NK-92 treated with Interleukin-12 subunit alpha and Interleukin-12 subunit beta, amount 100 ng/mL, for 24 hours (cell line): ENCODE data around the gene NOX3.

Source experiments
- DNase-seq: peaks from one replicate; lab custom pipeline; 2025; lab: John Stamatoyannopoulos, UW

The NOX3 gene

GRCh38 chr6:155434096-155434495, 21.5 kb downstream of the NOX3 start:
- no peak for DNase-seq

DNA sequence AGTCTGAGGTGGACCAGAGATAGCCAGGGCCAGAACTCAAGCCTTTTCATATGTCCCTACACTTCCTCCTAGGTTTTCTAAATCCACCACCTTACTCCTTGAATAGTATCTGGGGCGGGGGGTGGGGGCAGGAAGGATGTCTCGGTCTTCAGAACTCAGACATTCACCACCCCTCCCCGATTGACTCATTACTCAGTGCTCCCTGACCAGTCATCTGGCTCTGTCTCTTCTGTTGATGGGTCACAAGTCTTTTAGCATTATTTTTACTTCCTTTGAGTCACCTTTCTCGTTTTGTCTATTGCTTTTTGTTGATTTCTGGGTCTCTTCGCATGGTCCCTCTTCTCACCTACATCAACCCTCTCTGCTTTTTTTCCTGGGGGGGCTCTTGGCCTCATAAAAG, 23.3 kb downstream of the NOX3 start:
- DNase-seq: no peak

GRCh38 chr6:155429321-155429893, 26.2 kb downstream of the NOX3 start:
- DNase-seq: no peak

- DNase-seq: no peak
Measured at GRCh38 chr6:155426408-155426945, 29.2 kb downstream of the NOX3 start.

DNA sequence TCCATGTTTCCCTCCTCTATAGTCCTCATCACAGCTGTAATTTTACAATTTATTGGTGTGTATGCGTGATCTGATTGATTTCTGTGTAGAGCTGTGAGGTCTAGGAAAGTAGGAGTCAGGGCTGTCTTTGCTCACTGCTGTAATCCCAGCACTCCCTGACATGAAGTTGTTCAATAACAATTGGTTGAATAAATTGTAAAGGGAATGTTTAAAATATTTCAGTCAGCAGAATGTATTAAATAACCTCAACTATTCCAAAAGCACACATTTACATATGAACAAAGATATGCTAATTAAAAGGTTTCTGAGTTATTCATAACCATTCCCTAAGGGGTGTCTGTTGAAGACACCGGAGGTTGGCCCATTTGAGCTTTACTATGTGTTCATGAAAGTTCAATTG, 31.5 kb downstream of the NOX3 start:
- DNase-seq: no peak

DNA sequence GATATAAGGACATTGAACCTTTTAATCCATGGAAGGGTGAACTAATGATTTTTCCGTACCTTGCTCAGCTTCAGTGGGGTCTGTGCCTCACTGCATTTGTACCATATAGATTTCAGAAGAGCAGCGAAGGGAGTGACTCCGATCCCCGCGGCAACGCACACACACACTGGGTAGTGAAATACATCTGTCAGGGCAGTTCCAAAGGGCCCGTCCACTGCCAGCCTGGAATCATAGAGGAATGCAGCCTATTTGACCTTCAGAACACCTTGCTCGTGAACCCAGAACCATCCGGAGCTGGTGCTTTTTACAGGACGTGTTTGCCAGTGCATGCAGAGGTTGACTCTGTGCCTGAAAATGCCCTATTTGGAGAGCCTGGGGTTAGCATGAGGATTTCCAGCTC, 33.0 kb downstream of the NOX3 start:
- no peak for DNase-seq

DNA sequence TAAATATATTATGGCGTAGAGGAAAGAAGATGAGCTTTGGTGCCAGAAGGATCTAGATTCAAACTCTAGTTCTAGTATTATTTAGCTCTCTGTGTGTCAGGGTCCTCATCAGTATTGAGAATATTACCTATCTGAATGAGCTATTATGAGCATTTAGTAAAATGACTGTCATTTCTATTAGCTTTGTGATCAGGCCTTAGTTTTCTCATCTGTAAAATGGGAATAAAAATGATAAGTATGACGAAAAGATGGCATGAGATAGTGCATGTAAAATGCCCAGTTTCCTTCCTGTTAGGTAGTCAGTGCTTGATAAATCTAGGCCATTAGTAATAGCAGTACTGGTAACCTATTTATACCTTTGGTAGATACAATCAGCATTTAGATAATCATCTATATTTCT, 35.1 kb downstream of the NOX3 start:
- no peak for DNase-seq

DNA sequence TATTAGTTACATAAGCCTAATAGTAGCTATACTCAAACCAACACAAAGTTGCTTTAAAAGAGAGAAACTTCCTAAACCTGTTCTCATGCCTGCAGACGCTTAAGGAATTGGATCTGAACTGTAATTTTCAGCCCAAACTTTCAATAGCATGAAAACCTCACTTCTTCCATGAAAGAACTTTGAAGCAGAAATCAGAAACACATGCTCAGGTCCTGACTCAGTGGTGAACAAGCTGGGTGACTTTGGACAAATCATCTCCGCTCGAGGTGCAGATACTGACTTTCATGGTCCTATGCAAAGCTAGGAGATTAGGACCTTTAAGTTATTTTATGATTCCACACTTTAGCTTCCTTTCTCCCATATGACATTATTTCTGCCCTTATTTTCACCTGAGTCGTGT, 36.5 kb downstream of the NOX3 start:
- DNase-seq: no peak

- no peak for DNase-seq
Measured at GRCh38 chr6:155418017-155418761, 37.5 kb downstream of the NOX3 start.

DNA sequence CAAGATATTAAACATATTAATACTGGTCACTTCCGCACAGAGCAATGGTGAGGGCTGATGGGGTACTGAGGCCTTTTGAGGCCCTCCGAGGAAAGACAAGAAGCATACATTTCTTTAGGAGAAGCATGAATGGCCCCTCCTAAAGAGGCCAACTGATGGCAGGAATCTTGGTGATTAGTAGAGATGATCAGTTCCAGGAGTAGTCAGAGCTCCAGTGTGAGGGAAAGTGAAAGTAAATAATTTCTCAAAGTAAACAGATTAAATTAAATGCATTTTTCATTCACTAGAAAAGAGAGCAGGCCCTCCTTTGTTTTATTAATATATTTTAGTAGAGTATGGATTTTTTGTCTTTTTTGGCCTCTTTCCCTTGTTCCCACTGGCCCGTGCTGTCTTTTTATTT, 38.2 kb downstream of the NOX3 start:
- DNase-seq: no peak

DNA sequence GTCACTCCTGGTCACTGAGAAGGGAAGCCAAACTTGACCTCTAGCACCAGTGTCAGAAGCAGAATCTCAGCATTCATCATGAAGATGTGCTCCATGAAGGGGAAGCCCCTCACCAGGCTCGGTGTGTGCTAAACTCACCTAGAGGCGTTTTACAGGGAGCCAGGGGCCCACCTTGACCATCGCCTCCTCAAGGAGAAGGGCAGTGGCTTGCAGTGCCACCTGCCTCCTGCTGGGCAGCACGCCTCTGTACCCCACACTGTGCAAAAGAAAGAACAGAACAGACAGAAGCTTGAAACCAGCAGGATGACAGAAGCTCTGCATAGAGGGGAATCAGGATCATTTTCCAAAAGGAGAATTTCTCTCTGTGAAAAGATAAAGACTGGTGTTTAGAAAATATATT, 39.7 kb downstream of the NOX3 start:
- DNase-seq: no peak

DNA sequence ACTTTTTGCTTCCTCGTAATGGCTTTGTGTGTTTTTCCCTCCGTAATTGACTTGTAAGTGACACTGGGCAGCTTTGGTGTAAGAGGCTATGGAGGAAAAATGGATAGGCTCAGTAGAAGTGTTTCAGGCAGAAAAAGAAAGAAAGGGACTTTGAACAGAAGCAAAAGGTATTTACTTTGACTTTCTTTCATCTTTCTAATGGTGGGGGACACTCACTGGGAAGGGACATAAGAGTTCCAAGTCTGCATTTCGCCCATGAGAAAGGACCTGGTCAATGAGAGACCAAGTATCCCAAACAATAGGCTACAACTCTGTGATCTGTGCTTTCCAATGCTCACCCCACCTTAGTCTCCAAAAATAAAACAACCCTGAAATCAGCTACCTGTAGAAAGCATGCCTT, 41.6 kb downstream of the NOX3 start:
- no peak for DNase-seq

DNA sequence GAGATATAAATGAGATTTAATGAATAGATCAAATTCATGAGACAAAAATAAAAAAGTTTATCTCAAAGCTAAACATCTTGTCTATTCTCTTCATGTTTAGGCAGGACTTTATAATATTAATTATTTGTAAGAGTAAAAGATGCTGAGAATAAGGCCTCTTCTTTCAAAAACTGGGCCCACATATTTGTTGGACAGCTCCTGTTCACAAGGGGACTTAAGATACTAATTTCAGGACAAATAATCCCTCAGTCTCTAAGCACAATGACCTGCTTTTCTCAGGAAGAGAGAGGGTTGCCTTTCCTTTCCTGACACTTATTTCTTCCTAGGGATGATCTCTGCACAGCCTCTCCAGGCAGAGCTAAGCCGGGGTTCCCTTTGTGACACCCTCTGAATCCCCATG, 43.3 kb downstream of the NOX3 start:
- DNase-seq: no peak

- DNase-seq: no peak
Measured at GRCh38 chr6:155411154-155412052, 44.2 kb downstream of the NOX3 start.

DNA sequence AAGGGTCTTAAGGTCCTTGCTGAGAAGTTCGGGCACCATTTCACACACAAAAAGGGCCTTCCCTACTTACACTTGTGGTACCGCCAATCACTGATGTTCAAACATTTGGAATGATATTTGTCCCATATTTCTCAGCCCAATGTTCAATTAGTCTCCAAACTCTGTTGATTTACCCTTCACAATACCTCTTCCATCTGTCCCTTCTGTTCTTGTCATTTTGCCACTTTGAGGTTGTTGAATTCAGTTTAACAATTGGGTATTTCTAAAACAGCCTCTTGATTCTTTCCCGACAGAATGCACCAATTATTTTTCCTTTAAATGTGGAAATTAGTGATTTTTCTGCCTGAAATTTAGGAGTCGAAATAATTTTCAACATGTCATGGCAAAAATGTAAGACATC, 46.2 kb downstream of the NOX3 start:
- DNase-seq: no peak

DNA sequence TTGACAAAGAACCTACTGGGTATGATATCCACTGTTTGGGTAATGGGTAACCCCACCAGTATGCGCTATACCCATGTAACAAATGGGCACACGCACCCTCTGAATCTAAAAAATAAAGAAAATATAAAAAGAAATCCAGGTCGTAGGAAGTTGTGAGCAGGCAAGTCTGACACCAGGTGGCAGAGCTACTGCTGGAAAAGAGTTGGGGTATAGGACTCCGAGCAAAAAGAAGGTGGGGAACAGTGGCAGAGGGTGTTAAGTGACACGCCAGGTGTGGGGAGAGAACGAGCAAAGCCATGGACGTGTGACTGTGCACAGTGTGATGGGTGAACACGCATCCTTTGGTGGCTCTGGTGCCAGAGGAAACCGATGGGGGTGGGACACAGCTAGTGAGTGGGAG, 46.7 kb downstream of the NOX3 start:
- DNase-seq: no peak

DNA sequence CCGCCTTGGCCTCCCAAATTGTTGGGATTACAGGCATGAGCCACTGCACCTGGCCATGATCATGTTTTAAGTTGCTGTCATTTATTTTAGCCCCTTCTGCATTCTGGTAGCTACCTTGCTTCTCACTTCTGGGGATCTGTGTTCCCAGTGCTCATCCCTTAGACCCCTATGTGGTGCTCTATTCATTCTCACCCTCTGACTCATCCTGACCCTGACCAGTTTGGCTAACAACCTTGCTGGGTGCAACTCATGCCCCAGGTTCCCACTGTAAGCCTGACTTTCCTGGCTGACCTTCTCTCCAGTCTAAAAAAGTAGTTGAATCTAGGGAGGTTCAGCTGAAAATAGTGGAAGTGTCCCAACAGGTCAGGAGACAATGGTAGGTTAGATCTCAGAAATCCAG, 47.4 kb downstream of the NOX3 start:
- no peak for DNase-seq

- no peak for DNase-seq
Measured at GRCh38 chr6:155406801-155407200, 48.8 kb downstream of the NOX3 start.

- no peak for DNase-seq
Measured at GRCh38 chr6:155404937-155405336, 50.7 kb downstream of the NOX3 start.

- no peak for DNase-seq
Measured at GRCh38 chr6:155402656-155403304, 52.9 kb downstream of the NOX3 start.

GRCh38 chr6:155400654-155400965, 55.0 kb downstream of the NOX3 start:
- no peak for DNase-seq
